WTC11 (cell line): ENCODE data around the gene RASA1. TPM values are rescaled to one million over a fixed set of nuclear protein-coding genes. Genes with fewer than 3 reads are reported as not detected.

Experiments used
- CREB1 ChIP-seq: sonication (generic); formaldehyde crosslinking; IDR thresholded peaks from 2 replicates; pipeline ENCODE4 v1.8.0; 2023; ENCODE audit warnings: mild to moderate bottlenecking, missing genetic modification reagents
- CREM ChIP-seq: sonication (generic); formaldehyde crosslinking; IDR thresholded peaks from 2 replicates; pipeline ENCODE4 v1.8.1; 2022; ENCODE audit warnings: mild to moderate bottlenecking, missing genetic modification reagents, moderate library complexity
- ETV6 ChIP-seq: sonication (generic); formaldehyde crosslinking; IDR thresholded peaks from 2 replicates; pipeline ENCODE4 v1.8.1; 2022; ENCODE audit warnings: mild to moderate bottlenecking, missing genetic modification reagents
- FOXP1 ChIP-seq: sonication (generic); formaldehyde crosslinking; IDR thresholded peaks from 2 replicates; pipeline ENCODE4 v1.8.0; 2022; ENCODE audit warnings: missing genetic modification reagents, mild to moderate bottlenecking, moderate library complexity, borderline replicate concordance
- GABPB1 ChIP-seq: sonication (generic); formaldehyde crosslinking; IDR thresholded peaks from 2 replicates; pipeline ENCODE4 v1.8.1; 2023; ENCODE audit warnings: mild to moderate bottlenecking, missing genetic modification reagents
- HMGA2 ChIP-seq: fragments of 250-450 bp; sonication (Bioruptor Pico); IDR thresholded peaks from 2 replicates; pipeline ENCODE4 v1.4.0; 2021; ENCODE audit warnings: mild to moderate bottlenecking, moderate library complexity
- MYBL2 ChIP-seq: sonication (generic); formaldehyde crosslinking; IDR thresholded peaks from 2 replicates; pipeline ENCODE4 v1.8.1; 2023; ENCODE audit warnings: mild to moderate bottlenecking, moderate library complexity, missing genetic modification reagents
- NFATC4 ChIP-seq: fragments of 250-450 bp; sonication (Bioruptor Pico); IDR thresholded peaks from 2 replicates; pipeline ENCODE4 v1.9.0; 2021; ENCODE audit warnings: mild to moderate bottlenecking
- NFE2L1 ChIP-seq: sonication (generic); formaldehyde crosslinking; IDR thresholded peaks from 2 replicates; pipeline ENCODE4 v1.8.1; 2023; ENCODE audit warnings: missing genetic modification reagents
- NR1H2 ChIP-seq: sonication (generic); formaldehyde crosslinking; IDR thresholded peaks from 2 replicates; pipeline ENCODE4 v1.9.0; 2021; ENCODE audit warnings: mild to moderate bottlenecking, moderate library complexity, missing genetic modification reagents
- SMAD3 ChIP-seq: sonication (generic); formaldehyde crosslinking; IDR thresholded peaks from 2 replicates; pipeline ENCODE4 v1.8.0; 2022; ENCODE audit warnings: missing genetic modification reagents, mild to moderate bottlenecking, borderline replicate concordance
- SP1 ChIP-seq: sonication (generic); formaldehyde crosslinking; conservative IDR thresholded peaks from 2 replicates; pipeline ENCODE4 v1.8.1; 2022; ENCODE audit warnings: missing genetic modification reagents
- TCF7 ChIP-seq: sonication (generic); formaldehyde crosslinking; IDR thresholded peaks from 2 replicates; pipeline ENCODE4 v1.8.0; 2022; ENCODE audit warnings: mild to moderate bottlenecking, low read depth, missing genetic modification reagents, moderate library complexity
- ZNF396 ChIP-seq: fragments of 250-450 bp; sonication (Bioruptor Pico); IDR thresholded peaks from 2 replicates; pipeline ENCODE4 v1.8.0; 2021; ENCODE audit warnings: mild to moderate bottlenecking, moderate library complexity, borderline replicate concordance
- total RNA-seq: library from RNA; stranded (reverse); gene quantifications from 3 replicates; pipeline ENCODE4 v1.2.3, GENCODE V29; 2021
- TF ChIP-seq, protein P1 (sequence below): sonication (generic); formaldehyde crosslinking; IDR thresholded peaks from 2 replicates; pipeline ENCODE4 v1.8.1; 2023; ENCODE audit warnings: mild to moderate bottlenecking, missing genetic modification reagents
- TF ChIP-seq, protein P2 (sequence below): sonication (generic); formaldehyde crosslinking; conservative IDR thresholded peaks from 2 replicates; pipeline ENCODE4 v1.8.1; 2022; ENCODE audit warnings: mild to moderate bottlenecking, missing genetic modification reagents
- TF ChIP-seq, protein P3 (sequence below): sonication (generic); formaldehyde crosslinking; IDR thresholded peaks from 2 replicates; pipeline ENCODE4 v1.8.1; 2023; ENCODE audit warnings: mild to moderate bottlenecking, missing genetic modification reagents, moderate library complexity
- TF ChIP-seq, protein P4 (sequence below): sonication (generic); formaldehyde crosslinking; IDR thresholded peaks from 2 replicates; pipeline ENCODE4 v1.8.1; 2023; ENCODE audit warnings: mild to moderate bottlenecking, moderate library complexity, missing genetic modification reagents
- TF ChIP-seq, protein P5 (sequence below): sonication (generic); formaldehyde crosslinking; IDR thresholded peaks from 2 replicates; pipeline ENCODE4 v1.8.0; 2022; ENCODE audit warnings: mild to moderate bottlenecking, missing genetic modification reagents
- TF ChIP-seq, protein P6 (sequence below): sonication (generic); formaldehyde crosslinking; IDR thresholded peaks from 2 replicates; pipeline ENCODE4 v1.8.1; 2023; ENCODE audit warnings: mild to moderate bottlenecking, missing genetic modification reagents, borderline replicate concordance
- TF ChIP-seq, protein P7 (sequence below): sonication (generic); formaldehyde crosslinking; IDR thresholded peaks from 2 replicates; pipeline ENCODE4 v1.8.0; 2022; ENCODE audit warnings: mild to moderate bottlenecking, missing genetic modification reagents
- TF ChIP-seq, protein P8 (sequence below): sonication (generic); formaldehyde crosslinking; IDR thresholded peaks from 2 replicates; pipeline ENCODE4 v1.8.1; 2023; ENCODE audit warnings: mild to moderate bottlenecking, missing genetic modification reagents, moderate library complexity
- TF ChIP-seq, protein P9 (sequence below): fragments of 250-450 bp; sonication (Bioruptor Pico); conservative IDR thresholded peaks from 2 replicates; pipeline ENCODE4 v1.9.0; 2021; ENCODE audit warnings: mild to moderate bottlenecking

Gene RASA1
- total RNA-seq, 1 experiment from 2014 or later: 31.0 TPM

DNA sequence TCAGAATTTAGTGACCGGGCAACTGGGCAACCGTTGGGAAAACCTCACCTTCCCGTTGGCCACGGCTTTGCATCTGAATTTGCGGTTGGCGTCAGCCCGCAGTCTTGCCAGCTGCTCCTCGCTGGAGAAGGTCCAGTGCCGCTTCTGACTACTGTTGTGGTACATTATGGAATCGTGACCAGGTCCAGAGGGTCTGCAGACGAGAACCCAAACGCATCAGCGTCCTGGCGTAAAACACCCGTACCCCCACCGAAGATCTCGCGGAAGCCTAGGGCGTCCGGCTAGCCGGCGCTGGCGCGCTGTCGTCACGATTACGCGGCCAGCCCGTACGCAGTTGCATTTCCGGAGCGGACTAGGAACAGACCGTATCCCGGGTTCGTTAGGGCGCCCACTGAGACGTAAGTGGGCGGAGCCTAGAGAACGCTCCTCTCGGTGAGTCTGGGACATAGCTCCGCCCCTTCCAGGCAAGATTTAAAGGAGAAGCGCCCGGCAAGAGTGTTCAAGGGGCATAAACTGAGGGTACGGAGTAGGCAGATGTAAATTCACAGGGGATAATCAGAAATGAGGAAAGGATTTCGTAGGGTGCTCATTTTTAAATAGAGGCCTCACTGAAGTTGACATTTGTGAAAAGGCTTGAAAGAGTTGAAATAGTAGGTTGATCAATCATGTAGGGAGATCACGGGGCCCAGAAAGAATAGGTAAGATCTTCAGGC is 145.1 kb downstream of the RASA1 start, which contains the start of gene CCNH (continued):
- TF ChIP-seq, protein P1, sequence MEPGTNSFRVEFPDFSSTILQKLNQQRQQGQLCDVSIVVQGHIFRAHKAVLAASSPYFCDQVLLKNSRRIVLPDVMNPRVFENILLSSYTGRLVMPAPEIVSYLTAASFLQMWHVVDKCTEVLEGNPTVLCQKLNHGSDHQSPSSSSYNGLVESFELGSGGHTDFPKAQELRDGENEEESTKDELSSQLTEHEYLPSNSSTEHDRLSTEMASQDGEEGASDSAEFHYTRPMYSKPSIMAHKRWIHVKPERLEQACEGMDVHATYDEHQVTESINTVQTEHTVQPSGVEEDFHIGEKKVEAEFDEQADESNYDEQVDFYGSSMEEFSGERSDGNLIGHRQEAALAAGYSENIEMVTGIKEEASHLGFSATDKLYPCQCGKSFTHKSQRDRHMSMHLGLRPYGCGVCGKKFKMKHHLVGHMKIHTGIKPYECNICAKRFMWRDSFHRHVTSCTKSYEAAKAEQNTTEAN: 0 out of 2 replicates have a peak, but pooled peaks have one; percentile 40
- TF ChIP-seq NR1H2 (CRISPR knock-in tag): no peak
- TF ChIP-seq MYBL2 (CRISPR knock-in tag): peak; percentile 89; the same call in 1 of the 2 replicates
- no peak for TF ChIP-seq TCF7
- TF ChIP-seq ETV6 (CRISPR knock-in tag): peak; percentile 93
- TF ChIP-seq NFE2L1 (CRISPR knock-in tag): peak; percentile 15; the same call in 1 of the 2 replicates
- TF ChIP-seq, protein P2, sequence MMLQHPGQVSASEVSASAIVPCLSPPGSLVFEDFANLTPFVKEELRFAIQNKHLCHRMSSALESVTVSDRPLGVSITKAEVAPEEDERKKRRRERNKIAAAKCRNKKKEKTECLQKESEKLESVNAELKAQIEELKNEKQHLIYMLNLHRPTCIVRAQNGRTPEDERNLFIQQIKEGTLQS: no peak
- TF ChIP-seq, protein P3, sequence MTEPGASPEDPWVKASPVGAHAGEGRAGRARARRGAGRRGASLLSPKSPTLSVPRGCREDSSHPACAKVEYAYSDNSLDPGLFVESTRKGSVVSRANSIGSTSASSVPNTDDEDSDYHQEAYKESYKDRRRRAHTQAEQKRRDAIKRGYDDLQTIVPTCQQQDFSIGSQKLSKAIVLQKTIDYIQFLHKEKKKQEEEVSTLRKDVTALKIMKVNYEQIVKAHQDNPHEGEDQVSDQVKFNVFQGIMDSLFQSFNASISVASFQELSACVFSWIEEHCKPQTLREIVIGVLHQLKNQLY (CRISPR knock-in tag): no peak
- TF ChIP-seq, protein P4, sequence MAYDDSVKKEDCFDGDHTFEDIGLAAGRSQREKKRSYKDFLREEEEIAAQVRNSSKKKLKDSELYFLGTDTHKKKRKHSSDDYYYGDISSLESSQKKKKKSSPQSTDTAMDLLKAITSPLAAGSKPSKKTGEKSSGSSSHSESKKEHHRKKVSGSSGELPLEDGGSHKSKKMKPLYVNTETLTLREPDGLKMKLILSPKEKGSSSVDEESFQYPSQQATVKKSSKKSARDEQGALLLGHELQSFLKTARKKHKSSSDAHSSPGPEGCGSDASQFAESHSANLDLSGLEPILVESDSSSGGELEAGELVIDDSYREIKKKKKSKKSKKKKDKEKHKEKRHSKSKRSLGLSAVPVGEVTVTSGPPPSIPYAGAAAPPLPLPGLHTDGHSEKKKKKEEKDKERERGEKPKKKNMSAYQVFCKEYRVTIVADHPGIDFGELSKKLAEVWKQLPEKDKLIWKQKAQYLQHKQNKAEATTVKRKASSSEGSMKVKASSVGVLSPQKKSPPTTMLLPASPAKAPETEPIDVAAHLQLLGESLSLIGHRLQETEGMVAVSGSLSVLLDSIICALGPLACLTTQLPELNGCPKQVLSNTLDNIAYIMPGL: peak; percentile 46; the same call in 1 of the 2 replicates
- no peak for TF ChIP-seq FOXP1 (CRISPR knock-in tag)
- no peak for TF ChIP-seq NFATC4 (CRISPR knock-in tag)
- TF ChIP-seq CREB1 (CRISPR knock-in tag): 0 out of 2 replicates have a peak, but pooled peaks have one; percentile 29
- peak; percentile 94 for TF ChIP-seq SP1
- TF ChIP-seq HMGA2 (CRISPR knock-in tag): no peak
- TF ChIP-seq, protein P5, sequence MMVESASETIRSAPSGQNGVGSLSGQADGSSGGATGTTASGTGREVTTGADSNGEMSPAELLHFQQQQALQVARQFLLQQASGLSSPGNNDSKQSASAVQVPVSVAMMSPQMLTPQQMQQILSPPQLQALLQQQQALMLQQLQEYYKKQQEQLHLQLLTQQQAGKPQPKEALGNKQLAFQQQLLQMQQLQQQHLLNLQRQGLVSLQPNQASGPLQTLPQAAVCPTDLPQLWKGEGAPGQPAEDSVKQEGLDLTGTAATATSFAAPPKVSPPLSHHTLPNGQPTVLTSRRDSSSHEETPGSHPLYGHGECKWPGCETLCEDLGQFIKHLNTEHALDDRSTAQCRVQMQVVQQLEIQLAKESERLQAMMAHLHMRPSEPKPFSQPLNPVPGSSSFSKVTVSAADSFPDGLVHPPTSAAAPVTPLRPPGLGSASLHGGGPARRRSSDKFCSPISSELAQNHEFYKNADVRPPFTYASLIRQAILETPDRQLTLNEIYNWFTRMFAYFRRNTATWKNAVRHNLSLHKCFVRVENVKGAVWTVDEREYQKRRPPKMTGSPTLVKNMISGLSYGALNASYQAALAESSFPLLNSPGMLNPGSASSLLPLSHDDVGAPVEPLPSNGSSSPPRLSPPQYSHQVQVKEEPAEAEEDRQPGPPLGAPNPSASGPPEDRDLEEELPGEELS (CRISPR knock-in tag): peak; percentile 78; the same call in 1 of the 2 replicates
- peak; percentile 75; the same call in 1 of the 2 replicates for TF ChIP-seq SMAD3
- TF ChIP-seq, protein P6, sequence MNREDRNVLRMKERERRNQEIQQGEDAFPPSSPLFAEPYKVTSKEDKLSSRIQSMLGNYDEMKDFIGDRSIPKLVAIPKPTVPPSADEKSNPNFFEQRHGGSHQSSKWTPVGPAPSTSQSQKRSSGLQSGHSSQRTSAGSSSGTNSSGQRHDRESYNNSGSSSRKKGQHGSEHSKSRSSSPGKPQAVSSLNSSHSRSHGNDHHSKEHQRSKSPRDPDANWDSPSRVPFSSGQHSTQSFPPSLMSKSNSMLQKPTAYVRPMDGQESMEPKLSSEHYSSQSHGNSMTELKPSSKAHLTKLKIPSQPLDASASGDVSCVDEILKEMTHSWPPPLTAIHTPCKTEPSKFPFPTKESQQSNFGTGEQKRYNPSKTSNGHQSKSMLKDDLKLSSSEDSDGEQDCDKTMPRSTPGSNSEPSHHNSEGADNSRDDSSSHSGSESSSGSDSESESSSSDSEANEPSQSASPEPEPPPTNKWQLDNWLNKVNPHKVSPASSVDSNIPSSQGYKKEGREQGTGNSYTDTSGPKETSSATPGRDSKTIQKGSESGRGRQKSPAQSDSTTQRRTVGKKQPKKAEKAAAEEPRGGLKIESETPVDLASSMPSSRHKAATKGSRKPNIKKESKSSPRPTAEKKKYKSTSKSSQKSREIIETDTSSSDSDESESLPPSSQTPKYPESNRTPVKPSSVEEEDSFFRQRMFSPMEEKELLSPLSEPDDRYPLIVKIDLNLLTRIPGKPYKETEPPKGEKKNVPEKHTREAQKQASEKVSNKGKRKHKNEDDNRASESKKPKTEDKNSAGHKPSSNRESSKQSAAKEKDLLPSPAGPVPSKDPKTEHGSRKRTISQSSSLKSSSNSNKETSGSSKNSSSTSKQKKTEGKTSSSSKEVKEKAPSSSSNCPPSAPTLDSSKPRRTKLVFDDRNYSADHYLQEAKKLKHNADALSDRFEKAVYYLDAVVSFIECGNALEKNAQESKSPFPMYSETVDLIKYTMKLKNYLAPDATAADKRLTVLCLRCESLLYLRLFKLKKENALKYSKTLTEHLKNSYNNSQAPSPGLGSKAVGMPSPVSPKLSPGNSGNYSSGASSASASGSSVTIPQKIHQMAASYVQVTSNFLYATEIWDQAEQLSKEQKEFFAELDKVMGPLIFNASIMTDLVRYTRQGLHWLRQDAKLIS (CRISPR knock-in tag): peak; percentile 62; the same call in 1 of the 2 replicates
- TF ChIP-seq, protein P7, sequence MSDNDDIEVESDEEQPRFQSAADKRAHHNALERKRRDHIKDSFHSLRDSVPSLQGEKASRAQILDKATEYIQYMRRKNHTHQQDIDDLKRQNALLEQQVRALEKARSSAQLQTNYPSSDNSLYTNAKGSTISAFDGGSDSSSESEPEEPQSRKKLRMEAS: peak; percentile 69
- TF ChIP-seq GABPB1 (CRISPR knock-in tag): peak; percentile 73; the same call in 1 of the 2 replicates
- no peak for TF ChIP-seq ZNF396 (CRISPR knock-in tag)
- TF ChIP-seq, protein P8, sequence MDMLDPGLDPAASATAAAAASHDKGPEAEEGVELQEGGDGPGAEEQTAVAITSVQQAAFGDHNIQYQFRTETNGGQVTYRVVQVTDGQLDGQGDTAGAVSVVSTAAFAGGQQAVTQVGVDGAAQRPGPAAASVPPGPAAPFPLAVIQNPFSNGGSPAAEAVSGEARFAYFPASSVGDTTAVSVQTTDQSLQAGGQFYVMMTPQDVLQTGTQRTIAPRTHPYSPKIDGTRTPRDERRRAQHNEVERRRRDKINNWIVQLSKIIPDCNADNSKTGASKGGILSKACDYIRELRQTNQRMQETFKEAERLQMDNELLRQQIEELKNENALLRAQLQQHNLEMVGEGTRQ (CRISPR knock-in tag): no peak
- TF ChIP-seq CREM (CRISPR knock-in tag): peak; percentile 91
- TF ChIP-seq, protein P9, sequence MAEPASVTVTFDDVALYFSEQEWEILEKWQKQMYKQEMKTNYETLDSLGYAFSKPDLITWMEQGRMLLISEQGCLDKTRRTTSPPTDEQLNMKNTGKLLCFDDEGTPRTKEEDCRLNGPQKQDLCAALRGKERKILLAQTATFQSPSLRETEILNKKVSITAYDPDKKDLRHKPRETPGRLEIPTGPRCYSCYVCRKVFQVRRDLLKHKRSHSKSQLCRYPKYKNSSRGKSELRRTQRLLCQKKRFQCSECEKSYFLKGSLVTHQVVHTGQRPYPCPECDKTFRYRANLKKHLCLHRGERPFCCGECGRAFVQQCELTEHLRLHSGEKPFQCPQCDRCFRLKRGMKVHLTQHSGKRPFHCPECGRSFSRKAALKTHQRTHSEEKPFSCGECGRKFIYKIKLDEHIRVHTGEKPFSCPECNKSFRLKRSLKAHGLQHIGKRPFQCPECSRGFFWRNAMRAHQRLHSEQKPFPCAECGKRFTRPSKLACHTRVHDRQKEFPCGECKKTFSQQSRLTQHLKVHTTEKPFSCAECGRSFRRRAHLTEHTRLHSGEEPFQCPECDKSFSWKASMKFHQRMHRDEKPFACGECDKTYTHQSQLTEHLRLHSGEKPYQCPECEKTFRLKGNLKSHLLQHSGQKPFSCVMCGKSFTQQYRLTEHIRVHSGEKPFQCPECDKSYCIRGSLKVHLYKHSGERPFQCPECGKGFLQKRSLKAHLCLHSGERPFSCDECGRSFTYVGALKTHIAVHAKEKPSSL: no peak
